Tibial nerve (tissue), 4 donors: ENCODE results near the gene TPRN.

Source experiments
- CTCF ChIP-seq, 5 experiments: fragments of 200-600 bp in 3 of 5; fragments of 450-650 bp in 2 of 5; sonication (generic) in 3 of 5; IDR thresholded peaks; one replicate each; pipeline ENCODE4 v1.5.1; 2016 to 2019; ENCODE audit warnings: antibody characterized with exemption in 5 of 5, mild to moderate bottlenecking in 3 of 5, moderate library complexity in 2 of 5
- EP300 ChIP-seq, 2 donors: sonication (generic); formaldehyde crosslinking; IDR thresholded peaks; one replicate each; pipeline ENCODE4 v1.6.1; 2017; ENCODE audit warnings: antibody characterized with exemption in 2 of 2, mild to moderate bottlenecking in 1 of 2
- POLR2A ChIP-seq, 2 donors: fragments of 450-650 bp; IDR thresholded peaks; one replicate each; pipeline ENCODE4 v1.6.1; 2017; ENCODE audit warnings: antibody characterized with exemption in 2 of 2, mild to moderate bottlenecking in 2 of 2, moderate library complexity in 2 of 2

- TF ChIP-seq CTCF (IDR thresholded peaks at IDR 0.05) (no peak), EP300 (IDR thresholded peaks at IDR 0.05) (no peak), POLR2A (IDR thresholded peaks at IDR 0.05) (no peak)
Measured at GRCh38 chr9:137152844-137153405, 47.6 kb downstream of the TPRN start.
